Activated CD4-positive, CD25-positive, alpha-beta regulatory T cell (primary cell): ENCODE results near the gene COX14.
"Not testable (repeated sequence)": the region's sequence is repeated elsewhere in the genome, so short reads cannot be mapped to it uniquely, and the experiment has no call there.

Experiments
- DNase-seq, 4 experiments: peaks; one replicate each; lab custom pipeline; 2025; lab: John Stamatoyannopoulos, UW

The COX14 gene

GRCh38 chr12:50107416-50108268 is 4.4 kb upstream of the COX14 start:
- no peak for DNase-seq

- DNase-seq, result no peak
Measured at GRCh38 chr12:50109319-50109718, 2.7 kb upstream of the COX14 start.

- DNase-seq, result no peak
Measured at GRCh38 chr12:50110127-50110761, 1.8 kb upstream of the COX14 start.

- peak in 1 of 4 experiments; percentile 12 for DNase-seq
Measured at GRCh38 chr12:50110762-50111351, 1.2 kb upstream of the COX14 start.

GRCh38 chr12:50111395-50111692 is 692 bp upstream of the COX14 start:
- no peak for DNase-seq

- DNase-seq, result no peak
Measured at GRCh38 chr12:50112456-50113218, 601 bp downstream of the COX14 start.

GRCh38 chr12:50117057-50117622 is 5.1 kb downstream of the COX14 start:
- DNase-seq, result no peak

- no peak for DNase-seq
Measured at GRCh38 chr12:50119387-50119786, 7.4 kb downstream of the COX14 start.

- DNase-seq, result no peak
Measured at GRCh38 chr12:50120521-50120920, 8.5 kb downstream of the COX14 start.

GRCh38 chr12:50120953-50121352 is 8.9 kb downstream of the COX14 start:
- DNase-seq, result no peak

- no peak for DNase-seq
Measured at GRCh38 chr12:50121641-50122040, 9.6 kb downstream of the COX14 start.

GRCh38 chr12:50123203-50123602 is 11.2 kb downstream of the COX14 start:
- DNase-seq, result no peak

GRCh38 chr12:50127546-50127945 is 15.5 kb downstream of the COX14 start:
- no peak for DNase-seq

- DNase-seq, result no peak
Measured at GRCh38 chr12:50129290-50129689, 17.3 kb downstream of the COX14 start.

GRCh38 chr12:50132505-50133135 is 20.6 kb downstream of the COX14 start:
- DNase-seq, result no peak

GRCh38 chr12:50142993-50143392 is 31.0 kb downstream of the COX14 start:
- DNase-seq, result no peak

GRCh38 chr12:50145439-50145838 is 33.4 kb downstream of the COX14 start:
- DNase-seq, result no peak

- DNase-seq, result no peak
Measured at GRCh38 chr12:50147281-50147680, 35.2 kb downstream of the COX14 start.

- DNase-seq, result not testable (repeated sequence)
Measured at GRCh38 chr12:50148011-50148410, 36.0 kb downstream of the COX14 start.

GRCh38 chr12:50149311-50149710 is 37.3 kb downstream of the COX14 start:
- DNase-seq, result no peak

- no peak for DNase-seq
Measured at GRCh38 chr12:50151047-50151687, 39.1 kb downstream of the COX14 start.
